Neural cell (in vitro differentiated cells): ENCODE data around the gene PPARGC1A. TPM values are rescaled to one million over a fixed set of nuclear protein-coding genes. Genes with fewer than 3 reads are reported as not detected.

Experiments
- H2AFZ ChIP-seq: fragments of 200-600, 300-800 bp; sonication (generic), shearing (Covaris generic); 2 replicates; pipeline ENCODE4 v1.6.0; 2014; ENCODE audit warnings: low read depth, mild to moderate bottlenecking, antibody characterized with exemption, low read length, moderate library complexity
- H3F3A ChIP-seq: fragments of 200-600 bp; shearing (Covaris generic); 2 replicates; pipeline ENCODE4 v1.6.1; 2016; ENCODE audit warnings: mild to moderate bottlenecking, moderate library complexity, mixed read lengths, antibody characterized with exemption, low read length; ENCODE audit not compliant: insufficient read depth, poor library complexity, severe bottlenecking
- H3K27ac ChIP-seq: fragments of 200-600, 300-800 bp; sonication (generic), shearing (Covaris generic); 2 replicates; pipeline ENCODE4 v1.5.1; 2014; ENCODE audit warnings: mild to moderate bottlenecking, low read length, moderate library complexity
- H3K27me3 ChIP-seq: fragments of 300-800, 200-600 bp; sonication (generic), shearing (Covaris generic); 2 replicates; pipeline ENCODE4 v1.6.0; 2014; ENCODE audit warnings: mild to moderate bottlenecking, low read depth, low read length, moderate library complexity; ENCODE audit not compliant: insufficient read depth
- H3K36me3 ChIP-seq: fragments of 300-800, 200-600 bp; sonication (generic), shearing (Covaris generic); 2 replicates; pipeline ENCODE4 v1.5.1; 2014; ENCODE audit warnings: mild to moderate bottlenecking, antibody characterized with exemption, low read length, moderate library complexity; ENCODE audit not compliant: insufficient read depth
- H3K4me2 ChIP-seq: fragments of 300-800, 200-600 bp; sonication (generic), shearing (Covaris generic); 2 replicates; pipeline ENCODE4 v1.6.0; 2014; ENCODE audit warnings: mild to moderate bottlenecking, low read length
- H3K4me3 ChIP-seq: fragments of 300-800, 200-600 bp; sonication (generic), shearing (Covaris generic); 2 replicates; pipeline ENCODE4 v1.5.1; 2014; ENCODE audit warnings: mild to moderate bottlenecking, low read length, moderate library complexity
- H3K79me2 ChIP-seq: fragments of 200-600 bp; shearing (Covaris generic); replicated peaks from 2 replicates; pipeline ENCODE4 v1.6.0; 2014; ENCODE audit warnings: mild to moderate bottlenecking, low read length, moderate library complexity; ENCODE audit not compliant: insufficient read depth
- H3K9ac ChIP-seq: fragments of 300-800, 200-600 bp; sonication (generic), shearing (Covaris generic); 2 replicates; pipeline ENCODE4 v1.6.1; 2016; ENCODE audit warnings: mild to moderate bottlenecking, low read length, mixed read lengths
- H3K9me2 ChIP-seq: fragments of 200-600 bp; shearing (Covaris generic); 2 replicates; pipeline ENCODE4 v1.6.1; 2016; ENCODE audit warnings: mild to moderate bottlenecking, low read length, mixed read lengths; ENCODE audit not compliant: insufficient read depth
- H3K9me3 ChIP-seq: fragments of 200-600, 300-800 bp; sonication (generic), shearing (Covaris generic); 2 replicates; pipeline ENCODE4 v1.6.1; 2016; ENCODE audit warnings: mild to moderate bottlenecking, mixed run types, low read length, moderate library complexity, mixed read lengths
- H4K20me1 ChIP-seq: fragments of 200-600 bp; shearing (Covaris generic); 2 replicates; pipeline ENCODE4 v1.6.1; 2016; ENCODE audit warnings: mild to moderate bottlenecking, mixed run types; ENCODE audit not compliant: insufficient read depth
- EP300 ChIP-seq: fragments of 450-650 bp; conservative IDR thresholded peaks from 2 replicates; pipeline ENCODE4 v1.6.1; 2014; ENCODE audit warnings: antibody characterized with exemption, mild to moderate bottlenecking, moderate library complexity; ENCODE audit not compliant: poor library complexity, severe bottlenecking
- EZH2 ChIP-seq: fragments of 200-600, 300-800 bp; shearing (Covaris generic), sonication (generic); IDR thresholded peaks from 2 replicates; pipeline ENCODE4 v1.6.1; 2014; ENCODE audit warnings: antibody characterized with exemption, low read length, borderline replicate concordance, mild to moderate bottlenecking; ENCODE audit not compliant: insufficient read depth, poor library complexity, severe bottlenecking
- MXI1 ChIP-seq: fragments of 450-650 bp; conservative IDR thresholded peaks from 2 replicates; pipeline ENCODE4 v1.6.1; 2014; ENCODE audit warnings: antibody characterized with exemption, mild to moderate bottlenecking; ENCODE audit not compliant: poor library complexity, severe bottlenecking
- POLR2AphosphoS5 ChIP-seq: IDR thresholded peaks from 2 replicates; pipeline ENCODE4 v1.6.1; 2012
- RAD21 ChIP-seq: fragments of 450-650 bp; conservative IDR thresholded peaks from 2 replicates; pipeline ENCODE4 v1.6.1; 2014; ENCODE audit warnings: antibody characterized with exemption, mild to moderate bottlenecking, moderate library complexity
- REST ChIP-seq: IDR thresholded peaks from 2 replicates; pipeline ENCODE4 v1.6.1; 2012; ENCODE audit warnings: borderline replicate concordance
- SMC3 ChIP-seq: fragments of 450-650 bp; conservative IDR thresholded peaks from 2 replicates; pipeline ENCODE4 v1.6.1; 2014; ENCODE audit warnings: antibody characterized with exemption, mild to moderate bottlenecking, moderate library complexity; ENCODE audit not compliant: poor library complexity
- TAF1 ChIP-seq: IDR thresholded peaks from 2 replicates; pipeline ENCODE4 v1.6.1; 2012; ENCODE audit warnings: low read depth
- polyA plus RNA-seq: library from polyadenylated mRNA; depleted of rRNA; stranded (reverse); fragments of >200 nt; gene quantifications from 2 replicates; pipeline ENCODE4 v1.2.3, GENCODE V29; 2014
- TF ChIP-seq, protein P1 (sequence below): fragments of 450-650 bp; IDR thresholded peaks from 2 replicates; pipeline ENCODE4 v1.5.1; 2014; ENCODE audit warnings: antibody characterized with exemption, mild to moderate bottlenecking, moderate library complexity; ENCODE audit not compliant: poor library complexity, severe bottlenecking

The PPARGC1A gene
- polyA plus RNA-seq, 1 donor from 2014 or later, result 7.2 TPM

GRCh38 chr4:23915459-23916132 is 25.7 kb upstream of the PPARGC1A start:
- no peak overlapping the region for H3K27ac ChIP-seq
- no peaks in the 10 kb centered on the region for H3K79me2 ChIP-seq
- TF ChIP-seq RAD21, result no peak
- no peak for TF ChIP-seq MXI1
- TF ChIP-seq POLR2AphosphoS5, result no peak
- TF ChIP-seq, protein P1, sequence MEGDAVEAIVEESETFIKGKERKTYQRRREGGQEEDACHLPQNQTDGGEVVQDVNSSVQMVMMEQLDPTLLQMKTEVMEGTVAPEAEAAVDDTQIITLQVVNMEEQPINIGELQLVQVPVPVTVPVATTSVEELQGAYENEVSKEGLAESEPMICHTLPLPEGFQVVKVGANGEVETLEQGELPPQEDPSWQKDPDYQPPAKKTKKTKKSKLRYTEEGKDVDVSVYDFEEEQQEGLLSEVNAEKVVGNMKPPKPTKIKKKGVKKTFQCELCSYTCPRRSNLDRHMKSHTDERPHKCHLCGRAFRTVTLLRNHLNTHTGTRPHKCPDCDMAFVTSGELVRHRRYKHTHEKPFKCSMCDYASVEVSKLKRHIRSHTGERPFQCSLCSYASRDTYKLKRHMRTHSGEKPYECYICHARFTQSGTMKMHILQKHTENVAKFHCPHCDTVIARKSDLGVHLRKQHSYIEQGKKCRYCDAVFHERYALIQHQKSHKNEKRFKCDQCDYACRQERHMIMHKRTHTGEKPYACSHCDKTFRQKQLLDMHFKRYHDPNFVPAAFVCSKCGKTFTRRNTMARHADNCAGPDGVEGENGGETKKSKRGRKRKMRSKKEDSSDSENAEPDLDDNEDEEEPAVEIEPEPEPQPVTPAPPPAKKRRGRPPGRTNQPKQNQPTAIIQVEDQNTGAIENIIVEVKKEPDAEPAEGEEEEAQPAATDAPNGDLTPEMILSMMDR, result no peak
- no peak for TF ChIP-seq EP300
- TF ChIP-seq REST, result no peak
- no peak for TF ChIP-seq EZH2
- TF ChIP-seq SMC3, result no peak
- no peak for TF ChIP-seq TAF1
- no peak overlapping the region for H3K9ac ChIP-seq
- no peak overlapping the region for H3K4me3 ChIP-seq
- H3K27me3 ChIP-seq, result no peaks in the 10 kb centered on the region
- H2AFZ ChIP-seq, result no peak overlapping the region
- H3F3A ChIP-seq, result no peaks in the 10 kb centered on the region
- H3K4me2 ChIP-seq, result no peak overlapping the region
- H3K36me3 ChIP-seq, result no peaks in the 10 kb centered on the region
- no peaks in the 10 kb centered on the region for H4K20me1 ChIP-seq
- H3K9me3 ChIP-seq, result no peaks in the 10 kb centered on the region
- H3K9me2 ChIP-seq, result no peaks in the 10 kb centered on the region

DNA sequence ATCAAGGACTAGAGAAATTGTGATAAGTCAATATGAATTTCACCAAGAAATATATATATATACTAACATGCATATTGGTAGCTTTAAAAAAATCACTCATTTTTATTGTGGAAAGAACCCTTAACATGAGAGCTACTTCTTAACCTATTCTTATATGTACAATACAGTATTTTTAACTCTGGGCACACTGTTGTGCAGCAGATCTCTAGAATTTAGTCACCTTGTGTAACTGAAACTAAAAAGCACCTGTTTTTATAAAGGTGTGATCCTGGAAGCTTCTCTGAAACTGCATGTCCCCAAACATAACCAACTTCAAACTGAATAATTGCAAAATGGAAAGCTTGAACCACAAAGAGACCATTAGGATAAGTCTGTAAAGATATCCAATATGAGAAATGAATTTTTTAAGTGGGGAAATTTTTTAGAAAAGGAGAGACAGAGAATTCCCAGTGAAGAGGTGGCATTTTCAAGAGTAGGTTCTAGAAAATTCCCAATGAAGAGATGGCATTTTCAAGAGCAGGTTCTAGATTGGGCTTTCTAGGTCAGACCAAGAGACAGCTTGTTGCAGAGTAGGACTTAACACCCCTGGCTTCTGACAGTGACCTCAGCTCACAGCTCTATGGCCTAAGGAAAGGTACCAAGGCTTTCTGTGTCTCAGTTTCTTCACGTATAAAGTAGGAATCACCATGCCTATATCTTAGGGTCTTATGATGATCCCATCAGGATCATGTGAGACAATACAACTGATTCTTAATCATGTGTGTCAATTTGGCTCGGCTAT is 22.0 kb upstream of the PPARGC1A start:
- Histone ChIP-seq H3K36me3 (no peaks in the 10 kb centered on the region), H3K4me2 (no peak overlapping the region), H3K9ac (no peak overlapping the region), H3F3A (no peaks in the 10 kb centered on the region), H4K20me1 (no peaks in the 10 kb centered on the region), H3K9me3 (no peaks in the 10 kb centered on the region), H3K4me3 (no peak overlapping the region), H3K27ac (no peak overlapping the region), H3K79me2 (no peaks in the 10 kb centered on the region), H3K9me2 (no peaks in the 10 kb centered on the region), H2AFZ (no peak overlapping the region), H3K27me3 (no peaks in the 10 kb centered on the region)
- TF ChIP-seq REST, result no peak
- TF ChIP-seq SMC3, result no peak
- TF ChIP-seq RAD21, result no peak
- TF ChIP-seq MXI1, result no peak
- TF ChIP-seq, protein P1, result no peak
- no peak for TF ChIP-seq TAF1
- no peak for TF ChIP-seq POLR2AphosphoS5
- TF ChIP-seq EP300, result no peak
- no peak for TF ChIP-seq EZH2
